ENCODE measurements around the gene CCT7. TPM values are rescaled to one million over a fixed set of nuclear protein-coding genes. Genes with fewer than 3 reads are reported as not detected.

CCT7 gene
- total RNA-seq, 1 donor from 2014 or later: 188 TPM

GRCh38 chr2:73218298-73218697 is 15.8 kb upstream of the CCT7 start:
- Histone ChIP-seq H3K4me3 (no peak overlapping the region), H3K9me3 (no peaks in the 10 kb centered on the region), H3K4me1 (peaks cover 24% of the 10 kb centered on the region), H3K36me3 (peaks cover 0 to 35% of the 10 kb centered on the region in 2 donors), H3K27ac (no peak overlapping the region), H3K27me3 (no peaks in the 10 kb centered on the region)
- intact Hi-C loops (cut with DNase I): no loop called here
- TF ChIP-seq POLR2AphosphoS5 (IDR thresholded peaks at IDR 0.05; ENCODE audit: insufficient read depth in 1 of 2, low read depth in 1 of 2): no peak
- TF ChIP-seq CTCF (IDR thresholded peaks at IDR 0.05): no peak
- no peak for TF ChIP-seq POLR2A (IDR thresholded peaks at IDR 0.05)
- no peak for DNase-seq (ENCODE audit: extremely low spot score in 2 of 2)

GRCh38 chr2:73223821-73224220 is 10.3 kb upstream of the CCT7 start:
- intact Hi-C loops (cut with DNase I): no loop called here
- H3K36me3 ChIP-seq: peaks cover 0 to 51% of the 10 kb centered on the region in 2 donors
- TF ChIP-seq POLR2A (IDR thresholded peaks at IDR 0.05) (no peak), CTCF (IDR thresholded peaks at IDR 0.05) (no peak), POLR2AphosphoS5 (IDR thresholded peaks at IDR 0.05; ENCODE audit: insufficient read depth in 1 of 2, low read depth in 1 of 2) (no peak)

GRCh38 chr2:73225513-73226360 is 8.4 kb upstream of the CCT7 start:
- peaks cover 0 to 43% of the 10 kb centered on the region in 2 donors for H3K36me3 ChIP-seq
- intact Hi-C loops (cut with DNase I): no loop called here
- H3K27me3 ChIP-seq: no peaks in the 10 kb centered on the region
- no peak for DNase-seq (ENCODE audit: extremely low spot score in 2 of 2)
- no peaks in the 10 kb centered on the region for H3K9me3 ChIP-seq
- H3K4me1 ChIP-seq: no peaks in the 10 kb centered on the region
- H3K4me3 ChIP-seq: no peak overlapping the region
- no peak overlapping the region for H3K27ac ChIP-seq
- TF ChIP-seq CTCF (IDR thresholded peaks at IDR 0.05) (no peak), POLR2AphosphoS5 (IDR thresholded peaks at IDR 0.05; ENCODE audit: insufficient read depth in 1 of 2, low read depth in 1 of 2) (no peak), POLR2A (IDR thresholded peaks at IDR 0.05) (no peak)

More at GRCh38 chr2:73223821-73224220, 10.3 kb upstream of the CCT7 start:
- Histone ChIP-seq H3K27ac (no peak overlapping the region), H3K9me3 (no peaks in the 10 kb centered on the region), H3K4me1 (no peaks in the 10 kb centered on the region), H3K27me3 (no peaks in the 10 kb centered on the region), H3K4me3 (no peak overlapping the region)
- DNase-seq (ENCODE audit: extremely low spot score in 2 of 2): no peak

GRCh38 chr2:73227086-73227485 is 7.0 kb upstream of the CCT7 start:
- no peak for TF ChIP-seq POLR2A (IDR thresholded peaks at IDR 0.05)
- TF ChIP-seq POLR2AphosphoS5 (IDR thresholded peaks at IDR 0.05; ENCODE audit: insufficient read depth in 1 of 2, low read depth in 1 of 2): no peak
- TF ChIP-seq CTCF (IDR thresholded peaks at IDR 0.05): no peak
- Histone ChIP-seq H3K27ac (no peak overlapping the region), H3K36me3 (peaks cover 0 to 31% of the 10 kb centered on the region in 2 donors), H3K4me3 (no peak overlapping the region), H3K4me1 (peaks cover under 1% of the 10 kb centered on the region), H3K9me3 (no peaks in the 10 kb centered on the region), H3K27me3 (no peaks in the 10 kb centered on the region)
- intact Hi-C loops (cut with DNase I): no loop called here
- DNase-seq (ENCODE audit: extremely low spot score in 2 of 2): no peak

GRCh38 chr2:73228631-73229030 is 5.5 kb upstream of the CCT7 start:
- Histone ChIP-seq H3K36me3 (peaks cover 0 to 16% of the 10 kb centered on the region in 2 donors), H3K4me1 (peaks cover 8% of the 10 kb centered on the region), H3K27me3 (no peaks in the 10 kb centered on the region), H3K4me3 (no peak overlapping the region), H3K27ac (no peak overlapping the region), H3K9me3 (no peaks in the 10 kb centered on the region)
- TF ChIP-seq CTCF (IDR thresholded peaks at IDR 0.05) (no peak), POLR2A (IDR thresholded peaks at IDR 0.05) (no peak), POLR2AphosphoS5 (IDR thresholded peaks at IDR 0.05; ENCODE audit: insufficient read depth in 1 of 2, low read depth in 1 of 2) (no peak)
- intact Hi-C loops (cut with DNase I): no loop called here
- DNase-seq (ENCODE audit: extremely low spot score in 2 of 2): no peak
